Left ventricle myocardium inferior (tissue), 1 donor: ENCODE data around the gene GVQW3. TPM values are rescaled to one million over a fixed set of nuclear protein-coding genes. Genes with fewer than 3 reads are reported as not detected.

Source experiments
- DNase-seq: peaks from one replicate; pipeline ENCODE4 v3.0.0-alpha.2; 2020
- H3K27ac ChIP-seq: fragments of 200-600 bp; replicated peaks from 2 replicates; pipeline ENCODE4 v1.8.0; 2021
- H3K27me3 ChIP-seq: fragments of 200-600 bp; 2 replicates; pipeline ENCODE4 v1.8.0; 2021; ENCODE audit warnings: low read depth
- H3K36me3 ChIP-seq: fragments of 200-600 bp; 2 replicates; pipeline ENCODE4 v1.8.0; 2021
- H3K4me1 ChIP-seq: fragments of 200-600 bp; 2 replicates; pipeline ENCODE4 v1.8.0; 2021
- H3K4me3 ChIP-seq: fragments of 200-600 bp; 2 replicates; pipeline ENCODE4 v1.8.0; 2021; ENCODE audit warnings: mild to moderate bottlenecking, moderate library complexity
- H3K9me3 ChIP-seq: fragments of 200-600 bp; replicated peaks from 2 replicates; pipeline ENCODE4 v1.8.0; 2021
- CTCF ChIP-seq: fragments of 200-600 bp; IDR thresholded peaks from 2 replicates; pipeline ENCODE4 v1.8.0; 2021; ENCODE audit warnings: antibody characterized with exemption, mild to moderate bottlenecking, borderline replicate concordance
- intact Hi-C: fragments of 100-400 bp; cut with micrococcal nuclease; formaldehyde crosslinking; loops from one replicate; pipeline ENCODE4 v1.11.0; 2022
- total RNA-seq: library from RNA; stranded (reverse); fragmentation: NEBNext Ultra II Directional; extraction: Animal tissue kit (Norgen Biotek cat#: 25700); gene quantifications from one replicate; pipeline ENCODE4 v1.2.1, GENCODE V29; 2021
- donor health status: DM: no; HTN: yes; CAD: no; lungs with severe emphysema.

The GVQW3 gene
- total RNA-seq, 1 donor from 2014 or later: 1.8 TPM

GRCh38 chr11:76361776-76362175, 19.3 kb upstream of the GVQW3 start:
- H3K36me3 ChIP-seq: peaks cover 19% of the 10 kb centered on the region
- H3K27me3 ChIP-seq: no peaks in the 10 kb centered on the region
- no peak for DNase-seq
- no peak overlapping the region for H3K4me3 ChIP-seq
- intact Hi-C loops: no loop called here
- H3K9me3 ChIP-seq: no peaks in the 10 kb centered on the region
- H3K27ac ChIP-seq: peak overlapping the region; percentile 7
- peaks cover 22% of the 10 kb centered on the region for H3K4me1 ChIP-seq
- no peak for TF ChIP-seq CTCF

GRCh38 chr11:76362716-76363115, 18.4 kb upstream of the GVQW3 start:
- Histone ChIP-seq H3K27me3 (no peaks in the 10 kb centered on the region), H3K36me3 (peaks cover 19% of the 10 kb centered on the region), H3K4me3 (no peak overlapping the region), H3K4me1 (peaks cover 31% of the 10 kb centered on the region), H3K27ac (no peak overlapping the region), H3K9me3 (no peaks in the 10 kb centered on the region)
- no peak for TF ChIP-seq CTCF
- intact Hi-C loops: no loop called here
- no peak for DNase-seq

- Histone ChIP-seq H3K27ac (no peak overlapping the region), H3K4me3 (no peak overlapping the region), H3K9me3 (no peaks in the 10 kb centered on the region), H3K27me3 (no peaks in the 10 kb centered on the region), H3K4me1 (peaks cover 53% of the 10 kb centered on the region), H3K36me3 (peaks cover 4% of the 10 kb centered on the region)
- no peak for TF ChIP-seq CTCF
- intact Hi-C loops: no loop called here
- no peak for DNase-seq
Measured at GRCh38 chr11:76365038-76365679, 16.0 kb upstream of the GVQW3 start.

- H3K27me3 ChIP-seq: no peaks in the 10 kb centered on the region
- no peak overlapping the region for H3K27ac ChIP-seq
- no peak for DNase-seq
- intact Hi-C loops: no loop called here
- no peak for TF ChIP-seq CTCF
- no peaks in the 10 kb centered on the region for H3K36me3 ChIP-seq
- no peak overlapping the region for H3K4me3 ChIP-seq
- no peaks in the 10 kb centered on the region for H3K9me3 ChIP-seq
- peaks cover 53% of the 10 kb centered on the region for H3K4me1 ChIP-seq
Measured at GRCh38 chr11:76368490-76368889, 12.6 kb upstream of the GVQW3 start.

- no peak for TF ChIP-seq CTCF
- Histone ChIP-seq H3K27me3 (no peaks in the 10 kb centered on the region), H3K27ac (no peak overlapping the region), H3K36me3 (no peaks in the 10 kb centered on the region), H3K4me1 (peaks cover 58% of the 10 kb centered on the region), H3K9me3 (no peaks in the 10 kb centered on the region), H3K4me3 (no peak overlapping the region)
- intact Hi-C loops: no loop called here
- no peak for DNase-seq
Measured at GRCh38 chr11:76369406-76369805, 11.7 kb upstream of the GVQW3 start.

GRCh38 chr11:76371170-76371569, 10.0 kb upstream of the GVQW3 start:
- intact Hi-C loops: no loop called here
- Histone ChIP-seq H3K4me1 (peaks cover 67% of the 10 kb centered on the region), H3K27ac (no peak overlapping the region), H3K4me3 (no peak overlapping the region), H3K27me3 (no peaks in the 10 kb centered on the region), H3K36me3 (no peaks in the 10 kb centered on the region), H3K9me3 (no peaks in the 10 kb centered on the region)
- no peak for TF ChIP-seq CTCF
- no peak for DNase-seq
